ENCODE data around the gene BBIP1.

The BBIP1 gene

GRCh38 chr10:110859206-110859972 lies 59.6 kb downstream of the BBIP1 start:
- Histone ChIP-seq H3F3A (ENCODE audit: insufficient read depth) (peaks cover 36% of the 10 kb centered on the region), H2AFZ (ENCODE audit: low read depth, low read length, severe bottlenecking) (no peak overlapping the region), H3K4me3 (ENCODE audit: insufficient read depth, low read length, poor library complexity, severe bottlenecking) (no peak overlapping the region), H3K36me3 (ENCODE audit: low read length) (no peaks in the 10 kb centered on the region), H3K9me3 (ENCODE audit: insufficient read depth, low read length) (no peaks in the 10 kb centered on the region), H3K27ac (ENCODE audit: low read depth, low read length) (peak overlapping the region; percentile 89), H3K9me2 (replicated peaks; ENCODE audit: insufficient read depth, low read length) (no peaks in the 10 kb centered on the region), H4K20me1 (ENCODE audit: low read depth, low read length) (no peaks in the 10 kb centered on the region), H3K4me2 (ENCODE audit: low read depth, low read length, poor library complexity, severe bottlenecking) (peak overlapping the region; percentile 52), H3K27me3 (ENCODE audit: low read length) (no peaks in the 10 kb centered on the region), H3K9ac (ENCODE audit: low read length) (no peak overlapping the region), H3K79me2 (ENCODE audit: insufficient read depth, low read length) (no peaks in the 10 kb centered on the region)
- TF ChIP-seq, protein P1, sequence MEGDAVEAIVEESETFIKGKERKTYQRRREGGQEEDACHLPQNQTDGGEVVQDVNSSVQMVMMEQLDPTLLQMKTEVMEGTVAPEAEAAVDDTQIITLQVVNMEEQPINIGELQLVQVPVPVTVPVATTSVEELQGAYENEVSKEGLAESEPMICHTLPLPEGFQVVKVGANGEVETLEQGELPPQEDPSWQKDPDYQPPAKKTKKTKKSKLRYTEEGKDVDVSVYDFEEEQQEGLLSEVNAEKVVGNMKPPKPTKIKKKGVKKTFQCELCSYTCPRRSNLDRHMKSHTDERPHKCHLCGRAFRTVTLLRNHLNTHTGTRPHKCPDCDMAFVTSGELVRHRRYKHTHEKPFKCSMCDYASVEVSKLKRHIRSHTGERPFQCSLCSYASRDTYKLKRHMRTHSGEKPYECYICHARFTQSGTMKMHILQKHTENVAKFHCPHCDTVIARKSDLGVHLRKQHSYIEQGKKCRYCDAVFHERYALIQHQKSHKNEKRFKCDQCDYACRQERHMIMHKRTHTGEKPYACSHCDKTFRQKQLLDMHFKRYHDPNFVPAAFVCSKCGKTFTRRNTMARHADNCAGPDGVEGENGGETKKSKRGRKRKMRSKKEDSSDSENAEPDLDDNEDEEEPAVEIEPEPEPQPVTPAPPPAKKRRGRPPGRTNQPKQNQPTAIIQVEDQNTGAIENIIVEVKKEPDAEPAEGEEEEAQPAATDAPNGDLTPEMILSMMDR (IDR thresholded peaks at IDR 0.05; ENCODE audit: insufficient read depth, low read length, poor library complexity, severe bottlenecking): no peak
- no peak for TF ChIP-seq EZH2phosphoT487 (conservative IDR thresholded peaks at IDR 0.05; ENCODE audit: low read length)

GRCh38 chr10:110858297-110858934 lies 60.6 kb downstream of the BBIP1 start:
- H3K4me2 ChIP-seq (ENCODE audit: low read depth, low read length, poor library complexity, severe bottlenecking): peak overlapping the region; percentile 36
- H2AFZ ChIP-seq (ENCODE audit: low read depth, low read length, severe bottlenecking): no peak overlapping the region
- H3K4me3 ChIP-seq (ENCODE audit: insufficient read depth, low read length, poor library complexity, severe bottlenecking): no peak overlapping the region
- H4K20me1 ChIP-seq (ENCODE audit: low read depth, low read length): no peaks in the 10 kb centered on the region
- H3K27ac ChIP-seq (ENCODE audit: low read depth, low read length): peak overlapping the region; percentile 65
- no peaks in the 10 kb centered on the region for H3K9me2 ChIP-seq (replicated peaks; ENCODE audit: insufficient read depth, low read length)
- H3K79me2 ChIP-seq (ENCODE audit: insufficient read depth, low read length): no peaks in the 10 kb centered on the region
- H3K27me3 ChIP-seq (ENCODE audit: low read length): no peaks in the 10 kb centered on the region
- peak overlapping the region; percentile 22; the same call in 1 of the 2 replicates for H3K9ac ChIP-seq (ENCODE audit: low read length)
- peaks cover 29% of the 10 kb centered on the region for H3F3A ChIP-seq (ENCODE audit: insufficient read depth)
- no peaks in the 10 kb centered on the region for H3K36me3 ChIP-seq (ENCODE audit: low read length)
- H3K9me3 ChIP-seq (ENCODE audit: insufficient read depth, low read length): no peaks in the 10 kb centered on the region
- TF ChIP-seq, protein P1 (IDR thresholded peaks at IDR 0.05; ENCODE audit: insufficient read depth, low read length, poor library complexity, severe bottlenecking): no peak
- no peak for TF ChIP-seq EZH2phosphoT487 (conservative IDR thresholded peaks at IDR 0.05; ENCODE audit: low read length)

DNA sequence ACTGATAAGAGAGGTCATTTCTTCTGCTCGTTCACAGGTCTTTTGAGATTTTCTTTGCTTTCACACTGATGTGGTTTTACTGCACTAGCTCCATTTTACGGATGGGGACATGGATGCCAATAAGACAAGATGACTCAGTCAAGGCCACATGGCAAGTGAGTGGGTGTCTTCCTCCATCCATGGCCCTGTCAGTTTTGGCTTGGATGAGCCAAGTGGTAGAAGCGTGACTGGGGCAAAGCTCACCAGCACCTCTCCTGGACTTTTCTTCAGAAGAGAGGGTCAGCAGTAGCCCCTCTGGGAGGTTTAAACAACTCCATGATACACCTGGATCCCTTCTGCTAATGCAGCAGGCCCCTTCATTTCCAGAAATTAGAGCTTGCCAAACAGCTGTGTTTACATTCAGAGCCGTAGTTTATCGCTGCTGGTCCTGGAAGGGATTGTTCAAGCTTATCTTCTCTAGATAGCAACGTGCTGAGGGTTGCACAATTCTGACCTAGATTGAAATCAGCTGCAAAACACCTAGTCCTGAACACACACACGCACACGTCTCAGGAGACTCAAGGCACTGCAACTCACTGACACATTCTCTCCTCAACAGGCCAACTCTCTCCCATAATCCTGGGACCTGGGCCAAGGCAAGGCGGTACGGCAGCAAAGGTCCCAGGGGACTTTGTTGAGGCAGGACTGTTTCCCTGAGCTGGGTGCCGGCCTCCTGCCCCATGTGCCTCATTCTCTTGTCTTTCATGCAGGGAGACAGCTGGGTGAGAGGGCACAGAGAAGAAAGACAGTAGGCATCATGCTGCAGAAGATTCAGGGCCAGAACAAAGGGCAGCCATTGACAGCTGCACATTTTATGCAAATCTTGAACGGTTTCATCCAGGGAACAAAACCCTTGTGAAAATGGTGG lies 61.5 kb downstream of the BBIP1 start:
- TF ChIP-seq, protein P1 (IDR thresholded peaks at IDR 0.05; ENCODE audit: insufficient read depth, low read length, poor library complexity, severe bottlenecking): no peak
- TF ChIP-seq EZH2phosphoT487 (conservative IDR thresholded peaks at IDR 0.05; ENCODE audit: low read length): no peak
- H3K4me2 ChIP-seq (ENCODE audit: low read depth, low read length, poor library complexity, severe bottlenecking): peak overlapping the region; percentile 36
- no peaks in the 10 kb centered on the region for H3K27me3 ChIP-seq (ENCODE audit: low read length)
- peak overlapping the region; percentile 65 for H3K27ac ChIP-seq (ENCODE audit: low read depth, low read length)
- no peaks in the 10 kb centered on the region for H3K9me2 ChIP-seq (replicated peaks; ENCODE audit: insufficient read depth, low read length)
- H3K36me3 ChIP-seq (ENCODE audit: low read length): no peaks in the 10 kb centered on the region
- no peaks in the 10 kb centered on the region for H4K20me1 ChIP-seq (ENCODE audit: low read depth, low read length)
- H3K79me2 ChIP-seq (ENCODE audit: insufficient read depth, low read length): no peaks in the 10 kb centered on the region
- peak overlapping the region; percentile 22; the same call in 1 of the 2 replicates for H3K9ac ChIP-seq (ENCODE audit: low read length)
- no peaks in the 10 kb centered on the region for H3K9me3 ChIP-seq (ENCODE audit: insufficient read depth, low read length)
- H3F3A ChIP-seq (ENCODE audit: insufficient read depth): peaks cover 28% of the 10 kb centered on the region
- H2AFZ ChIP-seq (ENCODE audit: low read depth, low read length, severe bottlenecking): no peak overlapping the region
- H3K4me3 ChIP-seq (ENCODE audit: insufficient read depth, low read length, poor library complexity, severe bottlenecking): no peak overlapping the region
